ENCODE results near the gene POLR2M. TPM values are rescaled to one million over a fixed set of nuclear protein-coding genes. Genes with fewer than 3 reads are reported as not detected.

The POLR2M gene
- total and polyA plus RNA-seq, 2 donors (not counting 1 experiment from before 2014, with no cell fraction given): 17.0 to 67.4 TPM

DNA sequence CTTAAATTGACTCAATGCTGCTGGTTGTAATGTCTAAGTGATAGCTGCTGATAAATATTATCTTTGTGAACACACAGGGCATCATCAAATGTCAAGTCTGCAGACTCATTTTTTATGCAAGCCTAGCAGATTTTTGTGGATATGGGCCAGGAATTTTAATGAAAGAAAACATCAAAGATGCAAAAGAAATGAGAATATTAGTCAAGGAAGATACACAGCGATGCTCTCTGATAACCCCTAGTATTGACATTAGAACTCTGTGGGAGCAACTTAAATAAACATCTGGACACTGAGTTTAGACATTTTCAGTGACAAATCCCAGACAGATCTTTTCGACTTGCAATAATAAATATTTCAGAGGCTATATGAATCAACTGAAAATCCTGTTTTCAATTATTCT lies 28.3 kb downstream of the POLR2M start:
- H3K27me3 Mint-ChIP-seq: no peaks in the 10 kb centered on the region
- TF ChIP-seq EZH2 (IDR thresholded peaks at IDR 0.05; ENCODE audit: borderline replicate concordance, insufficient read depth, low read depth, low read length, poor library complexity, severe bottlenecking) (no peak), CTCF (IDR thresholded peaks at IDR 0.05) (no peak)
- Histone ChIP-seq H3K4me1 (ENCODE audit: control insufficient read depth in 2 of 2, insufficient read depth in 2 of 2, low read length in 2 of 2) (no peaks in the 10 kb centered on the region), H3K9ac (ENCODE audit: low read length) (no peak overlapping the region), H3K79me2 (ENCODE audit: control insufficient read depth, insufficient read depth, low read length) (no peaks in the 10 kb centered on the region), H3K27ac (ENCODE audit: low read length in 2 of 2) (no peak overlapping the region), H4K20me1 (ENCODE audit: control insufficient read depth, insufficient read depth, low read length, poor library complexity, severe bottlenecking) (no peaks in the 10 kb centered on the region), H3K27me3 (replicated peaks in 1 of 4; ENCODE audit: control extremely low read depth in 1 of 4, control insufficient read depth in 3 of 4, insufficient read depth in 4 of 4, low read length in 3 of 4) (no peaks in the 10 kb centered on the region), H3K36me3 (replicated peaks in 1 of 2; ENCODE audit: control extremely low read depth in 1 of 2, control insufficient read depth in 1 of 2, extremely low read depth in 1 of 2, insufficient read depth in 2 of 2, low read length in 1 of 2) (no peaks in the 10 kb centered on the region), H3K4me2 (replicated peaks; ENCODE audit: low read depth, low read length, poor library complexity, severe bottlenecking) (no peak overlapping the region), H3K4me3 (ENCODE audit: control extremely low read depth in 1 of 5, extremely low read depth in 1 of 5, insufficient read depth in 1 of 5, low read depth in 2 of 5, low read length in 4 of 5) (no peak overlapping the region), H2AFZ (ENCODE audit: insufficient read depth, low read depth, low read length, poor library complexity, severe bottlenecking) (no peak overlapping the region), H3K9me3 (ENCODE audit: control extremely low read depth in 1 of 3, control insufficient read depth in 2 of 3, insufficient read depth in 1 of 3, low read length in 2 of 3) (no peaks in the 10 kb centered on the region)
- ATAC-seq (ENCODE audit: low read depth): no peak
- DNase-seq: no peak
- intact Hi-C loops (cut with micrococcal nuclease): no loop called here
- H3K4me3 Mint-ChIP-seq: no peak overlapping the region
- POLR2A ChIA-PET: no interaction called here
- no peaks in the 10 kb centered on the region for H3K9me3 Mint-ChIP-seq (ENCODE audit: insufficient read depth)
- no CpG with 5 or more reads among the region's 2 CpGs for WGBS (ENCODE audit: insufficient coverage)
- no peak overlapping the region for H3K27ac Mint-ChIP-seq
- H3K4me1 Mint-ChIP-seq: no peaks in the 10 kb centered on the region
- CTCF ChIA-PET: interaction anchor here (1.1 kb wide), 2 partner anchors 9 to 29 kb away, joined by 3 read pairs; no protein-coding TSS in a partner anchor

GRCh38 chr15:57735431-57735830 lies 28.9 kb downstream of the POLR2M start:
- H3K9me3 ChIP-seq (ENCODE audit: control extremely low read depth in 1 of 3, control insufficient read depth in 2 of 3, insufficient read depth in 1 of 3, low read length in 2 of 3): no peaks in the 10 kb centered on the region
- no peak for TF ChIP-seq CTCF (IDR thresholded peaks at IDR 0.05)
- no peak for TF ChIP-seq EZH2 (IDR thresholded peaks at IDR 0.05; ENCODE audit: borderline replicate concordance, insufficient read depth, low read depth, low read length, poor library complexity, severe bottlenecking)
- H3K9ac ChIP-seq (ENCODE audit: low read length): no peak overlapping the region
- no peaks in the 10 kb centered on the region for H3K27me3 ChIP-seq (replicated peaks in 1 of 4; ENCODE audit: control extremely low read depth in 1 of 4, control insufficient read depth in 3 of 4, insufficient read depth in 4 of 4, low read length in 3 of 4)
- intact Hi-C loops (cut with micrococcal nuclease): no loop called here
- no peak overlapping the region for H3K27ac Mint-ChIP-seq
- ATAC-seq (ENCODE audit: low read depth): no peak
- H3K4me2 ChIP-seq (replicated peaks; ENCODE audit: low read depth, low read length, poor library complexity, severe bottlenecking): no peak overlapping the region
- no peak overlapping the region for H3K4me3 ChIP-seq (ENCODE audit: control extremely low read depth in 1 of 5, extremely low read depth in 1 of 5, insufficient read depth in 1 of 5, low read depth in 2 of 5, low read length in 4 of 5)
- H3K4me1 ChIP-seq (ENCODE audit: control insufficient read depth in 2 of 2, insufficient read depth in 2 of 2, low read length in 2 of 2): no peaks in the 10 kb centered on the region
- ChIA-PET POLR2A (no interaction called here), CTCF (interaction anchor here (1.1 kb wide), 1 partner anchor 8 kb away, joined by 3 read pairs; no protein-coding TSS in a partner anchor)
- WGBS (ENCODE audit: insufficient coverage): 100% methylated on average over 6 of the region's 8 CpGs
- H2AFZ ChIP-seq (ENCODE audit: insufficient read depth, low read depth, low read length, poor library complexity, severe bottlenecking): no peak overlapping the region
- no peaks in the 10 kb centered on the region for H3K27me3 Mint-ChIP-seq
- no peaks in the 10 kb centered on the region for H3K36me3 ChIP-seq (replicated peaks in 1 of 2; ENCODE audit: control extremely low read depth in 1 of 2, control insufficient read depth in 1 of 2, extremely low read depth in 1 of 2, insufficient read depth in 2 of 2, low read length in 1 of 2)
- no peak for DNase-seq
- H3K27ac ChIP-seq (ENCODE audit: low read length in 2 of 2): no peak overlapping the region
- no peaks in the 10 kb centered on the region for H4K20me1 ChIP-seq (ENCODE audit: control insufficient read depth, insufficient read depth, low read length, poor library complexity, severe bottlenecking)
- H3K4me1 Mint-ChIP-seq: no peaks in the 10 kb centered on the region
- no peak overlapping the region for H3K4me3 Mint-ChIP-seq
- H3K79me2 ChIP-seq (ENCODE audit: control insufficient read depth, insufficient read depth, low read length): no peaks in the 10 kb centered on the region
- H3K9me3 Mint-ChIP-seq (ENCODE audit: insufficient read depth): no peaks in the 10 kb centered on the region

Measured in B cell (primary cell).